ENCODE results near the gene PRKAR1B.
A peak's percentile ranks its signal among the peaks of the same experiment; 100 is the strongest.

PRKAR1B gene

DNA sequence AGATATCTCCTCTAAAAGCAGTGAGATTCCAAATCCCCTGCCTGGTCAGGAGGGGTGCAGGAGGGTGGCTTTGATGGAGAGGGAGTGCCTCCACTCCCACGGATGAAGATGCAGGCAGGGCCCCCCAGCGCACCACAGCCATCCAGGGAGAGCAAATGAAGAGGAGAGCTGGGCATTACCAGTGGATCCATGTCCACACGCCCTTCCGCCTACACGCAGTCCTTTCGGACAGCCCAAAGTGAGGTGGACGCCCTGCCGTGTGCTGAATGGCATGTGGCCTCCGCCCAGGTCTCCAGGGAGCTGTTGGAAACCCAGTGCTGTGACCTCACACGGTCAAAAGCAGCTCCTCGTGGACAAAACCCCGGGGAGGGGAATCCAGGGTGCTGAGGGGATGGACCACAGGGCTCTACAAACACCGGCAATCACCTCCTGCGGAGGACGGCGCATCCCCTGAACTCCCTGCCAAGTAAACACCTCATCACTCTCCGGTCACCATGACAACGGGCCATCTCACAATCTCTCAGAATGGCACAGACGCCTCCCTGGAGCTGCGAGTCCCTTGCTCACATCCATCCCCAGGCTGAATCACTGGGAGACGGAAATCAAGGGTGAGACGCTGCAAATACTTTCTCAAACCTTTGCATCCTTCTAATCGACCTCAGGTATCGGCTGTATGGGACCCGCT lies 35.6 kb downstream of the PRKAR1B start:
- no peak for DNase-seq

DNA sequence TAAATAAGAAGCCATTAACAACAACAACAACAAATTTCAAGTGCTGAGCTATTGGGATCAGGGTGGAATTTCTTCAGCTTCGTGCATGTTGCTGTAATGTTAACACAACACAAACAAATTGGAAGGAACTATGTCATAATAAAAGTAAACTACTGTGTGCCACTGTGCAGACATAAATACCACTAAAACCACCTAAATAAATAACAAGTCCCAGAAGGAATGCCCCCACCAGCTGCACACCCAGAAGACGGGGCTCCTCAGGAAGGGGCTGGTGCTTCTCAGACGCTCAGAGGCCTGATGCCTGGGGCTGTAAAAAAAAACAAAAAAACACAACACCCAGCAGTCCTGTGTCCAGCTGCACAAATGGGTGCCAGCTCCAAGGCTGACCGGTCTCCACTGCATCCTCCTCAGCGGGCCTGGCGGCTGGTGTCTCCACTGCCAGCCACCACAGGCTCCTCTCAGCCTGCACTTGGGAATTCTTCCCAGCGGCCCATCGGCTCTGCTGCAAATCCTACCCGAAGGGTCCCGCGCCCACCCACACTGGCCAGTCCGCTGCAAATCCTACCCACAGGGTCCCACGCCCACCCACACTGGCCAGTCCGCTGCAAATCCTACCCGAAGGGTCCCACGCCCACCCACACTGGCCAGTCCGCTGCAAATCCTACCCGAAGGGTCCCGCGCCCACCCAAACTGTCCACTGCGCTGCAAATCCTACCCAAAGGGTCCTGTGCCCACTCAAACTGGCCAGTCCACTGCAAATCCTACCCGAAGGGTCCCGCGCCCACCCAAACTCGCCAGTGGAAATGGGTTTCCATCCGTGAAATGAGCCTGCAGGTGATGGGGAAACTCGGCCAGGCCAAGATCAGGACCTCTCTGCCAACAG lies 36.4 kb downstream of the PRKAR1B start:
- no peak for DNase-seq

- no peak for DNase-seq
Observed at GRCh38 chr7:685540-685939, 41.5 kb downstream of the PRKAR1B start.

GRCh38 chr7:684416-684815 lies 42.7 kb downstream of the PRKAR1B start:
- no peak for DNase-seq

- DNase-seq = no peak
Observed at GRCh38 chr7:683526-684205, 43.4 kb downstream of the PRKAR1B start.

DNA sequence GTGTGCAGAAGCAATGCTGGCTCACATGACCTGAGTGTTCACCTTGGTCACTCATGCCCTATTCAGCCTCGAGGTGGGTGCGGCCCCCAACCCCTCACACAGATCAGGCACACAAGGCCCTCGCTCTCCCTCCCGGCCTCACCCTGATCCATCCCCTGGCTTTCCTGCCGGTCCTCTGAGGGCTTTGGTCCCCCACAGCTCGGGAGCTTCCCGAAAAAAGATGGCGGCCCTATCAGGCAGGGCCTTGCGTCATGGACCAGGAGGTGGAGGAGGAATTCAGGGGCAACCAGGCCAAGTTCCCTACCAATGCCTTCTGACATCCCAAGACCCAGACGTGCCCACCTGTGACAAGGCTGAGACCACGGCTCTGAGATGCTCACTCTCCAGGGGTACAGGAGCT lies 44.3 kb downstream of the PRKAR1B start:
- no peak for DNase-seq

GRCh38 chr7:681551-682307 lies 45.4 kb downstream of the PRKAR1B start:
- DNase-seq = no peak

DNA sequence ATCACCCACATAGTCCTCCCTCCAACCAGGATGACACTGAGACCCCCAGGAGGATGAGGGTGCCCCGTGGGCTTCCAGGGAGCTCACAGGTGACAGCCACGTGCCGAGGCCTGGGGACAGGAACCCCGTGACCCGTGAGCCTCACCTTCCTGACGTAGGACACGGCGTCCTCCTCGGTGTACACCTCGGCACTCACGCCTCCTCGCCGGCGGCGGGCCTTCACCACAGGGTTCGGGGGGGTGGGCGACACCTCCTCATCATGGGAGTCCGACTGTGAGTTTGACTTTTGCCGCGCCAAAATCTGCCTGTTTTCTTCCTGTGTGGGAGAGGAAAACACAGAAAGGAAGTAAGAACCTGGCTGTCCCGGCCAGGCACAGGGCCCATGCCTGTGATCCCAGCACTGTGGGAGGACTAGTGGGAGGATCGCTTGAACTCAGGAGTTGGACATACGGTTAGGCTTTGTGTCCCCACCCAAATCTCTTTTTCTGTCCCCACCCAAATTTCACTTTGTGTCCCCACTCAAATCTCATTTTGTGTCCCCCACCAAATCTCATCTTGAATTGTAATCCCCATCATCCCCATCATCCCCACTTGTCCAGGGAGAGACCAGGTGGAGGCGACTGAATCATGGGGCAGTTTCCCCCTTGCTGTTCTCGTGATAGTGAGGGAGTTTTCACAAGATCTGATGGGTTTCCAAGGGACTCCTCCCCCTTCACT lies 46.5 kb downstream of the PRKAR1B start:
- no peak for DNase-seq

GRCh38 chr7:676972-677385 lies 50.1 kb downstream of the PRKAR1B start:
- DNase-seq = no peak

DNA sequence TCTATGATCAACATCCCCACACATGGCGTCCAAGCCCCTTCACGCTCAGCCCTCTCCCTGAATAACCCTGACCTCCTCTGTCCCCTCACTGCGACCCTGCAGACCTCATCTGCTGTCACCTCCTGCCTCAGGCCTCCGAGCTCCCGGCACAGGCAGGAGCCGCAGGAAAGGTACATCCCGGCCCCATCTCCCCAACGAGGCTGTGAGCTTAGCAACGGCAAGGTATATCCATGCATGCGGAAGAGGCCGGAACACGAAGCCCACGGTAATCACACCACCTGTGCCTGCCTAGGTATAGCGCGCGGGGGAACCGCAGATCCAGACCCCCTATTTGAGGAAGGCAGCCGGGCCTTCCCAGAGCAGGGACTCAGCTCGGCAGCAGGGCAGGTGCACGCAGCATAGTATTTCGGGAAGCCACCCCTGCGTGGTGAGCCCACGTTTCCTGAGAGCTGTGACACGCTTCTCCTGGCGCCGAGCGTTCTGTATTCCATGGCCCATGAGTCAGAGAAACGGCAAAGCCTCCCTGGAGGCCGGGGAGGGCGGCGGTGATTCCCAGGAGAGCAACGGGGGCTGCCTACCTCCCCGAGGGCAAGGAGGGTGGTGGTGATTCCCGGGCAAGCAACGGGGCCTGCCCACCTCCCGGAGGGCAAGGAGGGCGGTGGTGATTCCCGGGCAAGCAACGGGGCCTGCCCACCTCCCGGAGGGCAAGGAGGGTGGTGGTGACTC lies 50.7 kb downstream of the PRKAR1B start:
- no peak for DNase-seq

DNA sequence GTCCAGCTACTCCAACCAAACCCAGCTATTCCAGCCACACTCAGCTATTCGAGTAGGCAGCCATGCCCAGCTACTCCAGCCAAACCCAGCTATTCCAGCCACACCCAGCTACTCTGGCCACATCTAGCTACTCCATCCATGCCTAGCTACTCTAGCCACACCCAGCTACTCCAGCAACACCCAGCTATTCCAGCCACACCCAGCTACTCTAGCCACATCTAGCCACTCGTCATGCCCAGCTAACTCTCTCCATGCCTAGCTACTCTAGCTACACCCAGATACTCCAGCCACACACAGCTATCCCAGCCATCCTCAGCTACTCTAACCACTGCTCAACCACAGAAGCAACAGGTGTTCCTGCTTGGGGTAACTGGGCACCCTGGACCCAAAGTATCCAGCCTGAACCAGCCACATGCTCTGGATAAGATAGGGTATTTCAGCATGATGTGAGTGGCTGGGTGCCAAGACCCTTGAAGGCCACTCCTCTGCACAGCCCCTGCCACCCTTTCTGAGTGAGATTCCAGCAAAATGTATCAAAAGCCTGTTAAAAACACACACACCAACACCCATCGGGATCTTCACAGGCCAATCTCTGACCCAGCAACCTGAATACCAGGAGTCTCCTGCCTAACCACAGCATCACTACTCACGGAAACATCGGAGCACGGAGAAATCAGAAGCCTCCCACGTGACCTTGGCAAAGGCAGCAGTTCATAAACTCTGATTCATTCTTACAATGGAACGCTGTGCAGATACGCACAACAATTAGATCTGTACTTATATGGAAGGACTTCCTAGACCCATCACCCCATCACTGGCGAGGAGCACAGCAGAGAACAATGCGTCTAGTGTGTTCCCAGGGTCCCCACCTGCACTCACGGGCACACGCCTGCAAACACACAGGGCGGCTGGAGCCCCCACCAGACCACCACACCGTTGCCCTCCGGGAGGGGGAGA lies 52.3 kb downstream of the PRKAR1B start:
- DNase-seq = no peak

DNA sequence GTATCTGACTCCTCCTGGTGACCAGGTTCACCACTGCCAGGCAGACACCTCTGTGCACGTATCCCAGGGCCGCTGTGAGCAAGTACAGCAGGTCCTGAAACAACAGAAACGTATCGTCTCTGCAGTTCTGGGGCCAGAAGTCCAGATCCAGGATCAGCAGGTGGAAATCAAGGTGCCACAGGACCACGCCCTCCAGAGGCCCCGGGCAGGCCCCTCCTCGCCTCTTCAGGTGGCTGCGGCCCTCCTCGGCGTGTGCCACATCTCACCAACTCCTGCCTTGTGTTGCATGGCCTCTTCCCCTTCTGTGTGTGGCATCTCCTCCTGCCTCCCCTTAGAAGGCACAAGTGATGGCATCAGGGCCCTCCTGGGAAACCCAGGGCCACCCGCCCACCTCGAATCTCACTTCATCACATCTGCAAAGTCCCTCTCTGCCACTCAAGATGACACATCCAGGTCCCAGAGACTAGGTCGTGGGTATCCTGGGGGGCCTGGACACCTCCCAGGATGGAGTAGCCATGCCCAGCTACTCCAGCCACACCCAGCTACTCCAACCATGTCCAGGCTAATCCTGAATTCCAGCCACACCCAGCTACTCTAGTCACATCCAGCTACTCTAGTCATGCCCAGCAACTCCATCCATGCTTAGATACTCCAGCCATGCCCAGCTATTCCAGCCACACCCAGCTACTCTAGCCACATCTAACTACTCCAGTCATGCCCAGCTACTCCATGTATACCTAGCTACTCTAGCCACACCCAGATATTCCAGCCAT lies 53.2 kb downstream of the PRKAR1B start:
- no peak for DNase-seq

- DNase-seq = no peak
Observed at GRCh38 chr7:672891-673290, 54.2 kb downstream of the PRKAR1B start.

- DNase-seq = no peak
Observed at GRCh38 chr7:671415-672042, 55.6 kb downstream of the PRKAR1B start.

DNA sequence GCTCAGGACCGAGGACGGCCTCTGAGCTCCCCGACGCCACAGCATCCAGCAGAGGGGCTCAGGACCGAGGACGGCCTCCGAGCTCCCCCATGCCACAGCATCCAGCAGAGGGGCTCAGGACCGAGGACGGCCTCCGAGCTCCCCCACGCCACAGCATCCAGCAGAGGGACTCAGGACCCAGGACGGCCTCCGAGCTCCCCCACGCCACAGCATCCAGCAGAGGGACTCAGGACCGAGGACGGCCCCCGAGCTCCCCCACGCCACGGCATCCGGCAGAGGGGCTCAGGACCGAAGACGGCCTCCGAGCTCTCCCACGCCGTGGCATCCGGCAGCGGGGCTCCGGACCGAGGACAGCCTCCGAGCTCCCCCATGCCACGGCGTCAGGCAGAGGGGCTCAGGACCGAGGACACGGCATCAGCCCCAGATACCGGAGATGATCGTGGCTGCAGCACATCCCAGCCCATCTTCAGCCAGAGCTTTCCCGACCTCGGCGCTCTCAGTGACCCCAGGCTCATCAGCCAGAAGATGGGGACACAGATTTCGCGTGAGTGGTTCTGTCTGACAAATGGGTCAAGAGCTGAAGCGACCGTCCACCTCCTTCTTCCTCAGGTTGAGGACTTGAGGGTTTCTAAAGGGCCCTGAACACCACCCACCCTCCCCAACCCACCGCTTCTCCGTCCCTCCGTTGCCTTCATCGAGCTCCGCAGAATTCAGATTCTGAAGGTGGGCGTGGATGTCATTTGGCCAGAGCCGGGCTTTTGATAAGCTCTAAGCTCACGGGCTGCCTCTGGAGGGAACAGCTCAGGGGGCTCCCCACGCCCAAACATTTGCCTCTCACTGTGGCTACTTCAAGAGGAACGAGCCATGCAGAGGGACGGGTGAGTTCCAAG lies 56.3 kb downstream of the PRKAR1B start:
- DNase-seq = no peak

GRCh38 chr7:668958-669357 lies 58.1 kb downstream of the PRKAR1B start:
- no peak for DNase-seq

DNA sequence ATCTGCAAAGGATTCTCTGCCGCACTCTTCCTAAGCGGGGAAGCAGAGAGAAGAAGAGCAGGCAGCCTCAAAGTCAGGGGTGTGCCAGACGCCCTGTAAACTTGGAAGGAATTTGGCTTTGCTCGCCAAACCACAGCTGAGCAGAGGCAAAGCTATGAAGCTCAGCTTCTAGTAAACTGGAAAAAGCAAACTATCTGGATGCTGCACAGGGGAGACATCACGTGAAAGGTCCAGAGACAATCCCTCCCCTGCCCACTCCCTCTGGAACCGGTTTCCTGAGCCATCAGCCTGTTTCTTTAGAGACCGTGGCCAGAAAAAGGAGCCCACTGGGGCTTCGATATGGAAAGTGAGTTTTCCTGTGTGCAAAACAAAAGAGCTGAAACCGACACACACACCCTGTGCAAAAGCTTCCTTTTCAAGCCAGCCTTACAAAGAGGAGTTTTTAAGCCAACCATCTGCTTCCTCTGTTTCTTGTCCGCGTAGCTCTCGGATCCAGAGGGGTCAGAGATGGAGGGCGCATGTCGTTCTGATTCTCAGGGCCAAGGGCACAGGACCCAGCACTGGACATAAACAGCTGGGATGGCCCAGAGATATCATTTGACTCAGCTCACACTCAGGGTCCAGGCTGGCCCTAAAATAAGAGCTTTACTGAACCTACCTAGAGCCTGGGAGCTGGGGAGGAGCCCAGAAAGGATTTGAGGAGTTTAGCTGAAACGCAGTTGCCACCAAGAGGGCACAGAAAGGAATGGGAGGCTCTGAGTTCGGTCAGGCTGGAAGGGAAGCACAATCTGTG lies 58.7 kb downstream of the PRKAR1B start:
- peak; percentile 48 for DNase-seq

All from fibroblast of skin of back (primary cell).